Peyer's patch (tissue), 4 donors: Measurements from ENCODE around the gene C4orf36.

Experiments used
- POLR2A ChIP-seq, 2 donors: fragments of 450-650 bp; IDR thresholded peaks; one replicate each; pipeline ENCODE4 v1.5.1; 2017; ENCODE audit warnings: antibody characterized with exemption in 2 of 2, mild to moderate bottlenecking in 2 of 2, moderate library complexity in 2 of 2
- TF ChIP-seq, protein P1 (sequence below), 6 experiments: fragments of 450-650 bp in 4 of 6; fragments of 200-600 bp in 2 of 6; sonication (generic) in 1 of 6; IDR thresholded peaks; one replicate each; pipeline ENCODE4 v1.5.1; 2017 to 2019; ENCODE audit warnings: antibody characterized with exemption in 6 of 6, mild to moderate bottlenecking in 3 of 6, moderate library complexity in 1 of 6

DNA sequence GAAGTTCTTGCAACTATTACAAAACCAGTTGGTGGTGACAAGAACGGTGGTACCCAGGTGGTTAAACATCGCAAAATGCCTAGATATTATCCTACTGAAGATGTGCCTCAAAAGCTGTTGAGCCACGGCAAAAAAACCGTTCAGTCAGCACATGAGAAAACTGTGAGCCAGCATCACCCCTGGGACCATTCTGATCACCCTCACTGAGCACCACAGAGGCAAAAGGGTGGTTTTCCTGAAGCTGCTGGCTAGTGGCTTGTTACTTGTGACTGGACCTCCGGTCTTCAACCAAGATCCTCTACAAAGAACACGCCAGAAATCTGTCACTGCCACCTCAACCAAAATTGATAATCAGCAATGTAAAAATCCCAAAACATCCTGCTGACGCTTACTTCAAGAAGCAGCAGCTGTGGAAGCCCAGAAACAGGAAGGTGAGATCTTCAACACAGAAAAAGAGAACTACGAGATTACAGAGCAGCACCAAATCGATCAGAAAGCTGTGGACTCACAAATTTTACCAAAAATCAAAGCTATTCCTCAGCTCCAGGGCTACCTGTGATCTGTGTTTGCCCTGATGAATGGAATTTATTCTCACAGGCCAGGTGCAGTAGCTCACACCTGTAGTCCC lies 21.7 kb downstream of the C4orf36 start:
- TF ChIP-seq, protein P1, sequence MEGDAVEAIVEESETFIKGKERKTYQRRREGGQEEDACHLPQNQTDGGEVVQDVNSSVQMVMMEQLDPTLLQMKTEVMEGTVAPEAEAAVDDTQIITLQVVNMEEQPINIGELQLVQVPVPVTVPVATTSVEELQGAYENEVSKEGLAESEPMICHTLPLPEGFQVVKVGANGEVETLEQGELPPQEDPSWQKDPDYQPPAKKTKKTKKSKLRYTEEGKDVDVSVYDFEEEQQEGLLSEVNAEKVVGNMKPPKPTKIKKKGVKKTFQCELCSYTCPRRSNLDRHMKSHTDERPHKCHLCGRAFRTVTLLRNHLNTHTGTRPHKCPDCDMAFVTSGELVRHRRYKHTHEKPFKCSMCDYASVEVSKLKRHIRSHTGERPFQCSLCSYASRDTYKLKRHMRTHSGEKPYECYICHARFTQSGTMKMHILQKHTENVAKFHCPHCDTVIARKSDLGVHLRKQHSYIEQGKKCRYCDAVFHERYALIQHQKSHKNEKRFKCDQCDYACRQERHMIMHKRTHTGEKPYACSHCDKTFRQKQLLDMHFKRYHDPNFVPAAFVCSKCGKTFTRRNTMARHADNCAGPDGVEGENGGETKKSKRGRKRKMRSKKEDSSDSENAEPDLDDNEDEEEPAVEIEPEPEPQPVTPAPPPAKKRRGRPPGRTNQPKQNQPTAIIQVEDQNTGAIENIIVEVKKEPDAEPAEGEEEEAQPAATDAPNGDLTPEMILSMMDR (IDR thresholded peaks at IDR 0.05), result no peak
- no peak for TF ChIP-seq POLR2A (IDR thresholded peaks at IDR 0.05)
